Omental fat pad (tissue), 4 donors: ENCODE results near the gene KHNYN. TPM values are rescaled to one million over a fixed set of nuclear protein-coding genes. Genes with fewer than 3 reads are reported as not detected.

ENCODE experiments used
- ATAC-seq: fragments of 150-250 bp; one replicate; pipeline ENCODE4 v1.9.1; 2016; ENCODE audit warnings: mild to moderate bottlenecking, moderate library complexity; ENCODE audit not compliant: low FRiP score
- DNase-seq: peaks from one replicate; pipeline ENCODE4 v3.0.0-alpha.2; 2019; ENCODE audit warnings: low spot score
- total RNA-seq, 4 donors: library from RNA; depleted of rRNA; stranded (reverse); fragments of >200 nt; gene quantifications; one replicate each; pipeline ENCODE4 v1.1.0, GENCODE V29; 2016
- TF ChIP-seq, protein P1 (sequence below), 3 donors: fragments of 450-650 bp; IDR thresholded peaks; one replicate each; pipeline ENCODE4 v1.5.1; 2016 to 2017; ENCODE audit warnings: antibody characterized with exemption in 3 of 3, mild to moderate bottlenecking in 3 of 3, moderate library complexity in 2 of 3

The KHNYN gene
- total RNA-seq, 4 donors from 2014 or later, result 32.1 to 77.1 (median 43.5) TPM

DNA sequence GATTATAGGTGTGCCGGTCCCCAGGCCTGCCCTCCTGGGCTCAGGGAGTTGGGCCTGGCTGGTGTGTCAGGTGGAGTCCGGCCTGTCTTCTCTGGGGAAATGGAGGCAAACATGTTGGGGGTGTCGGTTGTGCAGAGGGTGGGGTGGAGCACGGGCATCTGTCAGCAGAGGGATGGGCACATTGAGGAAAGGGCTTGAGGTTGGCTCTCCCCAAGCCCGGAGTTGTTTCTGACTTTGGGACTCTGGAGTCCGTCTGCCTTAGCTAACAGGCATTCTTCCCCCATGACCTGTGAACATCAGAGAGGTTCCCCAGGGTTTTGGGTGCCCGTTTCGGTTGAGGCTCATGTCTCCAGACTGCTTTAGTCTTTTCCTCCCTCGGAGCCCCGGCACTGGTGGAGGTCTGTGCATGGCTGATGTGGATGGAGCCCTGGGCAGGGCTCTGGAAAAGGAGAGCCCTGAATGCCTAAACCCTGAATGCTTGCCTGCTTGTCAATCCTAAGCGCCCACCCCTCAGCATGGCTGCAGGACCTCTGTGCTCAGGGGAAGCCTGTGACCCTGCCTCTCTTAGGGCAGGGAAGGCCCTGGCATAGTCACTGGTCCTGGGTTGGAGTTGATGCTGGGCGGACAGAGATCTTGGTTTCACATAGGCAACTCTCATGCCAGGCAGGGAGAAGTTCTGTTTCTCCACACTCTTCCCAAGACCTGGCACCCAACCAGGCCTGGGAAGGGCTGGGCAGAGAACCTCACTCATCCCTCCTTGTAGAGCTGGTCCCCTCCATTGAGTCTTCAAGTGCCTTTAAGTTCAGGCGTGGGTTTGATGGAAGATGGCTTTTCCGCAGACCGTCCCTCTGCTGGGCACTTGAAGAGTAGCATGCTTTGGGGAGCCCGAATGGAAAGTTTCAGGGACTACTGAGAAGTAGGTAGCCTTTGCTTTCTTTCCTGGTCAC is 18.0 kb upstream of the KHNYN start:
- DNase-seq, result no peak
- peak; percentile 57 for ATAC-seq
- TF ChIP-seq, protein P1, sequence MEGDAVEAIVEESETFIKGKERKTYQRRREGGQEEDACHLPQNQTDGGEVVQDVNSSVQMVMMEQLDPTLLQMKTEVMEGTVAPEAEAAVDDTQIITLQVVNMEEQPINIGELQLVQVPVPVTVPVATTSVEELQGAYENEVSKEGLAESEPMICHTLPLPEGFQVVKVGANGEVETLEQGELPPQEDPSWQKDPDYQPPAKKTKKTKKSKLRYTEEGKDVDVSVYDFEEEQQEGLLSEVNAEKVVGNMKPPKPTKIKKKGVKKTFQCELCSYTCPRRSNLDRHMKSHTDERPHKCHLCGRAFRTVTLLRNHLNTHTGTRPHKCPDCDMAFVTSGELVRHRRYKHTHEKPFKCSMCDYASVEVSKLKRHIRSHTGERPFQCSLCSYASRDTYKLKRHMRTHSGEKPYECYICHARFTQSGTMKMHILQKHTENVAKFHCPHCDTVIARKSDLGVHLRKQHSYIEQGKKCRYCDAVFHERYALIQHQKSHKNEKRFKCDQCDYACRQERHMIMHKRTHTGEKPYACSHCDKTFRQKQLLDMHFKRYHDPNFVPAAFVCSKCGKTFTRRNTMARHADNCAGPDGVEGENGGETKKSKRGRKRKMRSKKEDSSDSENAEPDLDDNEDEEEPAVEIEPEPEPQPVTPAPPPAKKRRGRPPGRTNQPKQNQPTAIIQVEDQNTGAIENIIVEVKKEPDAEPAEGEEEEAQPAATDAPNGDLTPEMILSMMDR (IDR thresholded peaks at IDR 0.05), result peak in 1 of 3 donors; percentile 35

DNA sequence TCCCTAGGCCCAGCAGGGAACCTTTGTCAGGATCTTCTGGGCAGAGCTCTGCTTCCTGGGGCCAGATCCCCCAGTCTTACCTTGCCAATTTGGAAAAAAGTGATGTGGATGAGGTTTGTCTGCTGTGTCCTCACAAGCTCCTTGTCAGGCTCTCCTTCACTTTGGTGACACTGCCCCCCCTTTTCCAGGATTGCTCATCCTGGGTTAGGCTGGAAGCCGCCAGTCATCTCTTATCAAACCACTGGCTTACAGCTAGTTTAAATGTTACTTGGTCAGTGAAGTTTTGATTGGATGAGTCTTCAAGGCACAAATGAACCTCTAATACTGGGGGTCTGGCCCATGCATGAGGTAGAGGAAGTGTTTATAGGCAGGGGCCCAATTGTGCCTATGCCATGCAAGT is 15.7 kb upstream of the KHNYN start:
- TF ChIP-seq, protein P1 (IDR thresholded peaks at IDR 0.05), result no peak
- no peak for DNase-seq
- no peak for ATAC-seq

DNA sequence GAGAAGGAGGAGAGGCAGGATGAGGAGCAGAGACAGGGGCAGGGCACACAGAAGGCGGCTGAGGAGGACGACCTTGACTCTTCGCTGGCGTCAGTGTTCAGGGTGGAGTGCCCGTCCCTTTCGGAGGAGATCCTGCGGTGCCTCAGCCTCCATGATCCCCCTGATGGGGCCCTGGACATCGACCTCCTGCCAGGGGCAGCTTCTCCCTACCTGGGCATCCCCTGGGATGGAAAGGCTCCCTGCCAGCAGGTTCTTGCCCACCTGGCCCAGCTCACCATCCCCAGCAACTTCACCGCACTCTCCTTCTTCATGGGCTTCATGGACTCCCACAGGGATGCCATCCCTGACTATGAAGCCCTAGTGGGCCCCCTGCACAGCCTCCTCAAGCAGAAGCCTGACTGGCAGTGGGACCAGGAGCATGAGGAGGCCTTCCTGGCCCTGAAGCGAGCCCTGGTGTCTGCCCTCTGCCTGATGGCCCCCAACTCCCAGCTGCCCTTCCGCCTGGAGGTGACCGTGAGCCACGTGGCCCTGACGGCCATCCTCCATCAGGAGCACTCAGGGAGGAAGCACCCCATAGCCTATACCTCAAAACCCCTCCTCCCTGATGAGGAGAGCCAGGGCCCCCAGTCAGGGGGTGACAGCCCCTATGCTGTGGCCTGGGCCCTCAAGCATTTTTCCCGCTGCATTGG is 14.9 kb upstream of the KHNYN start:
- DNase-seq (no peak), ATAC-seq (no peak)
- TF ChIP-seq, protein P1 (IDR thresholded peaks at IDR 0.05), result no peak

DNA sequence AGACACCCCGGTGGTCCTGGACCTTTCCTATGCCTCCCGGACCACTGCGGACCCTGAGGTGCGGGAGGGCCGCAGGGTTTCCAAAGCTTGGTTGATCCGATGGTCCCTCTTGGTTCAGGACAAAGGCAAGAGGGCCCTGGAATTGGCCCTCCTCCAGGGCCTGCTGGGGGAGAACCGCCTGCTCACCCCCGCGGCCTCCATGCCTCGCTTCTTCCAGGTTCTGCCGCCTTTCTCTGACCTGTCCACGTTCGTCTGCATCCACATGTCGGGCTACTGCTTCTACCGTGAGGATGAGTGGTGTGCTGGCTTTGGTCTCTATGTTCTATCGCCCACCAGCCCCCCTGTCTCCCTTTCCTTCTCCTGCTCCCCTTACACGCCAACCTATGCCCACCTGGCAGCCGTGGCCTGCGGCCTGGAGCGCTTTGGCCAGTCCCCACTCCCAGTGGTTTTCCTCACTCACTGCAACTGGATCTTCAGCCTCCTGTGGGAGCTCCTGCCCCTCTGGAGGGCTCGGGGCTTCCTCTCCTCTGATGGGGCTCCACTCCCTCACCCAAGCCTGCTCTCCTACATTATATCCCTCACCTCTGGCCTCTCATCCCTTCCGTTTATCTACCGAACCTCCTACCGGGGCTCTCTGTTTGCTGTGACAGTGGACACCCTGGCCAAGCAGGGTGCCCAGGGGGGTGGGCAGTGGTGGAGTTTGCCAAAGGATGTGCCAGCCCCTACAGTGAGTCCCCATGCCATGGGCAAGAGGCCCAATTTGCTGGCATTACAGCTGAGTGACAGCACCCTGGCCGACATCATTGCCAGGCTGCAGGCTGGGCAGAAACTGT is 14.1 kb upstream of the KHNYN start:
- ATAC-seq, result no peak
- TF ChIP-seq, protein P1 (IDR thresholded peaks at IDR 0.05), result no peak
- no peak for DNase-seq

DNA sequence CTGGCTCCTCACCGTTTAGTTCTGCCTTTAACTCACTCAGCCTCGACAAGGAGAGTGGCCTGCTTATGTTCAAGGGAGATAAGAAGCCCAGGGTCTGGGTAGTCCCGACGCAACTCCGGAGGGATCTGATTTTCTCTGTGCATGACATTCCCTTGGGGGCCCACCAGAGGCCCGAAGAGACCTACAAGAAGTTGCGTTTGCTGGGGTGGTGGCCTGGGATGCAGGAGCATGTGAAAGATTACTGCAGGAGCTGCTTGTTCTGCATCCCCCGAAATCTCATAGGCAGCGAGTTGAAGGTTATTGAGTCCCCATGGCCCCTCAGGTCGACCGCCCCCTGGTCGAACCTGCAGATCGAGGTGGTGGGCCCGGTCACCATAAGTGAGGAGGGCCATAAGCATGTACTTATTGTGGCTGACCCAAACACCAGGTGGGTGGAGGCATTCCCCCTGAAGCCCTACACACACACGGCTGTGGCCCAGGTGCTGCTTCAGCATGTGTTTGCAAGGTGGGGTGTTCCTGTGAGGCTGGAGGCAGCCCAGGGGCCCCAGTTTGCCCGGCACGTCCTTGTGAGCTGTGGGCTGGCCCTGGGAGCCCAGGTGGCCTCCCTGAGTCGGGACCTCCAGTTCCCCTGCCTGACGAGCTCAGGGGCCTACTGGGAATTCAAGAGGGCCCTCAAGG is 13.4 kb upstream of the KHNYN start:
- TF ChIP-seq, protein P1 (IDR thresholded peaks at IDR 0.05), result no peak
- DNase-seq, result no peak
- ATAC-seq, result no peak

DNA sequence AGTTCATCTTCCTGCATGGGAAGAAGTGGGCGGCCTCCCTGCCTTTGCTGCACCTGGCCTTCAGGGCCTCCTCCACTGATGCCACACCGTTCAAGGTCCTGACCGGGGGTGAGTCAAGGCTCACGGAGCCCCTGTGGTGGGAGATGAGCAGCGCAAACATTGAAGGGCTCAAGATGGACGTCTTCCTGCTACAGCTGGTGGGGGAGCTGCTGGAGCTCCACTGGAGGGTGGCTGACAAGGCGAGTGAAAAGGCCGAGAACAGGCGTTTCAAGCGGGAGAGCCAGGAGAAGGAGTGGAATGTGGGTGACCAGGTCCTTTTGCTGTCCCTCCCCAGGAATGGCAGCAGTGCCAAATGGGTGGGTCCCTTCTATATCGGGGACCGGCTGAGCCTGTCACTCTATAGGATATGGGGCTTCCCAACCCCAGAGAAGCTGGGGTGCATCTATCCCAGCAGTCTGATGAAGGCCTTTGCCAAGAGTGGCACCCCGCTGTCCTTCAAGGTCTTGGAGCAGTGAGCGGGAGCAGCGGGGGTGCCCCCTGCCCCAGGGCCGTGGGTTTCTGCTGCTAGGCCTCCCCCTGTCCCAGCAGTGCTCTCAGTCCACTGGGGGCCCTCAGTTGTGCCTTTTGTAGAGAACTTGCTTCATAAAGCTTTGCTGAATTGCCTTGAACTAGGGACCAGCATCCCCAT is 12.7 kb upstream of the KHNYN start:
- ATAC-seq (no peak), DNase-seq (no peak)
- TF ChIP-seq, protein P1 (IDR thresholded peaks at IDR 0.05), result no peak
